Esophagus muscularis mucosa (tissue), 3 donors: ENCODE data around the gene NUP93.

ENCODE experiments used
- EP300 ChIP-seq: sonication (generic); formaldehyde crosslinking; IDR thresholded peaks from one replicate; pipeline ENCODE4 v1.6.1; 2017; ENCODE audit warnings: antibody characterized with exemption
- TF ChIP-seq, protein P1 (sequence below), 3 experiments: fragments of 200-600 bp in 2 of 3; fragments of 450-650 bp in 1 of 3; sonication (generic) in 2 of 3; IDR thresholded peaks; one replicate each; pipeline ENCODE4 v1.5.1; 2017 to 2019; ENCODE audit warnings: antibody characterized with exemption in 3 of 3, mild to moderate bottlenecking in 2 of 3, moderate library complexity in 1 of 3

DNA sequence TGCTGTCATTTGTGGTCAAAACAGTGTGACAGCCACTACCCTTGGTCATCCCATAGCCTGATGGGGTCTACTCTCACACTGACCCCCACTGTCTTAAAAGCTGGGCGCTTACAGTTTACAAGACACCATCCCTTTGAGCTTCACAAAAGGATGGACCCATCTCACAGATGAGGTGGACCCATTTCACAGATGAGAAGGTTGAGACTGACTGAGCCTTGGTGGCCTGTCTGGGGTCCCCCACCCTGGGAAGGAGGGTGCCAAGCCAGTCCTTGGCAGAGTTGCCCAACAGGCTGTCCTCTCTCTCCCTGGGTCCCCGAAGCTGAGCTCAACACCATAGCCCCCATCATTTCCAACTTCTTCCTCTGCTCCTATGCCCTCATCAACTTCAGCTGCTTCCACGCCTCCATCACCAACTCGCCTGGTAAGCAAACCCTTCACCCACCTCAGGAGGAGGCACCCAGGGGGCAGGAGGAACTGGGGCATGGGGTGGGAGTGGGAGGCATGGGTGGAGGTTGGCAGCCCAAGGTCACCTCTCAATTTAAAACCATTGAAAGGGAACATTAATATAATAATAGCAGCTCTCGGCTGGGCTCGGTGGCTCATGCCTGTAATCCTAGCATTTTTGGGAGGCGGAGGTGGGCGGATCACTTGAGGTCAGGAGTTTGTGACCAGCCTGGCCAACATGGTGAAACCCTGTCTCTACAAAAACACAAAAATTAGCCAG, 152.3 kb downstream of the NUP93 start:
- TF ChIP-seq, protein P1, sequence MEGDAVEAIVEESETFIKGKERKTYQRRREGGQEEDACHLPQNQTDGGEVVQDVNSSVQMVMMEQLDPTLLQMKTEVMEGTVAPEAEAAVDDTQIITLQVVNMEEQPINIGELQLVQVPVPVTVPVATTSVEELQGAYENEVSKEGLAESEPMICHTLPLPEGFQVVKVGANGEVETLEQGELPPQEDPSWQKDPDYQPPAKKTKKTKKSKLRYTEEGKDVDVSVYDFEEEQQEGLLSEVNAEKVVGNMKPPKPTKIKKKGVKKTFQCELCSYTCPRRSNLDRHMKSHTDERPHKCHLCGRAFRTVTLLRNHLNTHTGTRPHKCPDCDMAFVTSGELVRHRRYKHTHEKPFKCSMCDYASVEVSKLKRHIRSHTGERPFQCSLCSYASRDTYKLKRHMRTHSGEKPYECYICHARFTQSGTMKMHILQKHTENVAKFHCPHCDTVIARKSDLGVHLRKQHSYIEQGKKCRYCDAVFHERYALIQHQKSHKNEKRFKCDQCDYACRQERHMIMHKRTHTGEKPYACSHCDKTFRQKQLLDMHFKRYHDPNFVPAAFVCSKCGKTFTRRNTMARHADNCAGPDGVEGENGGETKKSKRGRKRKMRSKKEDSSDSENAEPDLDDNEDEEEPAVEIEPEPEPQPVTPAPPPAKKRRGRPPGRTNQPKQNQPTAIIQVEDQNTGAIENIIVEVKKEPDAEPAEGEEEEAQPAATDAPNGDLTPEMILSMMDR (IDR thresholded peaks at IDR 0.05) = no peak
- no peak for TF ChIP-seq EP300
